Calu3 (cell line): ENCODE results near the gene FAM107B. TPM values are rescaled to one million over a fixed set of nuclear protein-coding genes. Genes with fewer than 3 reads are reported as not detected.
A peak's percentile ranks its signal among the peaks of the same experiment; 100 is the strongest.
"Not testable (repeated sequence)": the region's sequence is repeated elsewhere in the genome, so short reads cannot be mapped to it uniquely, and the experiment has no call there.

ENCODE experiments used
- BruUV-seq: library from RNA; stranded (reverse); fragments of 400-500 nt; replicated peaks from 2 replicates; lab custom pipeline; 2021; lab: Mats Ljungman, UMichigan
- CTCF ChIA-PET: fragments of 300-600 bp; sonication (Branson Sonifier 250); formaldehyde crosslinking; loops from one replicate; lab custom pipeline; 2022; ENCODE audit warnings: antibody characterized with exemption; lab: Charles Lee
- DNase-seq: peaks from one replicate; pipeline ENCODE4 v3.0.0; 2022
- H3K27ac Mint-ChIP-seq: one replicate; pipeline ENCODE4 v1.8.0; 2022; ENCODE audit warnings: mixed read lengths; ENCODE audit not compliant: unreplicated experiment
- H3K27me3 Mint-ChIP-seq: one replicate; pipeline ENCODE4 v1.8.0; 2022; ENCODE audit warnings: mixed read lengths; ENCODE audit not compliant: unreplicated experiment
- H3K36me3 Mint-ChIP-seq: one replicate; pipeline ENCODE4 v1.8.0; 2022; ENCODE audit warnings: mild to moderate bottlenecking, moderate library complexity, mixed read lengths; ENCODE audit not compliant: insufficient read depth, unreplicated experiment
- H3K4me1 Mint-ChIP-seq: one replicate; pipeline ENCODE4 v1.8.0; 2022; ENCODE audit warnings: mild to moderate bottlenecking, low read depth, mixed read lengths; ENCODE audit not compliant: unreplicated experiment
- H3K4me3 Mint-ChIP-seq: one replicate; pipeline ENCODE4 v1.8.0; 2022; ENCODE audit warnings: mild to moderate bottlenecking, low read depth, moderate library complexity, mixed read lengths; ENCODE audit not compliant: unreplicated experiment
- H3K9me3 Mint-ChIP-seq: one replicate; pipeline ENCODE4 v1.8.0; 2022; ENCODE audit warnings: low read depth, mixed read lengths; ENCODE audit not compliant: unreplicated experiment
- CTCF ChIP-seq: fragments of 200-600 bp; IDR thresholded peaks from one replicate; pipeline ENCODE4 v1.8.0; 2022; ENCODE audit warnings: antibody characterized with exemption; ENCODE audit not compliant: unreplicated experiment
- intact Hi-C: fragments of 100-400 bp; cut with micrococcal nuclease; formaldehyde crosslinking; loops from one replicate; pipeline ENCODE4 v1.10.0; 2022; ENCODE audit not compliant: unreplicated experiment
- total RNA-seq: library from RNA; stranded (reverse); gene quantifications from 2 replicates; pipeline ENCODE4 v1.2.3, GENCODE V29; 2022

The FAM107B gene
- total RNA-seq, 1 experiment from 2014 or later: 168 TPM

GRCh38 chr10:14593806-14594205 is 180.9 kb downstream of the FAM107B start:
- no TSS peak for BruUV-seq
- peaks cover 60% of the 10 kb centered on the region for H3K36me3 Mint-ChIP-seq
- CTCF ChIA-PET: no interaction called here
- no peak for DNase-seq
- no peaks in the 10 kb centered on the region for H3K27me3 Mint-ChIP-seq
- peaks cover 60% of the 10 kb centered on the region for H3K4me1 Mint-ChIP-seq
- no peak for TF ChIP-seq CTCF
- no peak overlapping the region for H3K27ac Mint-ChIP-seq
- intact Hi-C loops: no loop called here
- H3K4me3 Mint-ChIP-seq: no peak overlapping the region
- no peaks in the 10 kb centered on the region for H3K9me3 Mint-ChIP-seq

GRCh38 chr10:14592566-14592965 is 182.1 kb downstream of the FAM107B start:
- H3K27ac Mint-ChIP-seq: peak overlapping the region; percentile 75
- H3K4me3 Mint-ChIP-seq: peak overlapping the region; percentile 24
- no peaks in the 10 kb centered on the region for H3K27me3 Mint-ChIP-seq
- no peak for TF ChIP-seq CTCF
- H3K36me3 Mint-ChIP-seq: peaks cover 60% of the 10 kb centered on the region
- BruUV-seq: no TSS peak
- CTCF ChIA-PET: no interaction called here
- no peak for DNase-seq
- intact Hi-C loops: no loop called here
- peaks cover 63% of the 10 kb centered on the region for H3K4me1 Mint-ChIP-seq
- H3K9me3 Mint-ChIP-seq: no peaks in the 10 kb centered on the region

GRCh38 chr10:14592026-14592425 is 182.7 kb downstream of the FAM107B start:
- no peaks in the 10 kb centered on the region for H3K9me3 Mint-ChIP-seq
- H3K36me3 Mint-ChIP-seq: peaks cover 59% of the 10 kb centered on the region
- no TSS peak for BruUV-seq
- intact Hi-C loops: no loop called here
- no peaks in the 10 kb centered on the region for H3K27me3 Mint-ChIP-seq
- peak overlapping the region; percentile 24 for H3K4me3 Mint-ChIP-seq
- H3K4me1 Mint-ChIP-seq: peaks cover 64% of the 10 kb centered on the region
- H3K27ac Mint-ChIP-seq: peak overlapping the region; percentile 75
- peak; percentile 40 for DNase-seq
- CTCF ChIA-PET: interaction anchor here (0.5 kb wide), 1 partner anchor 222 kb away, joined by 3 read pairs; no protein-coding TSS in a partner anchor
- TF ChIP-seq CTCF: no peak

DNA sequence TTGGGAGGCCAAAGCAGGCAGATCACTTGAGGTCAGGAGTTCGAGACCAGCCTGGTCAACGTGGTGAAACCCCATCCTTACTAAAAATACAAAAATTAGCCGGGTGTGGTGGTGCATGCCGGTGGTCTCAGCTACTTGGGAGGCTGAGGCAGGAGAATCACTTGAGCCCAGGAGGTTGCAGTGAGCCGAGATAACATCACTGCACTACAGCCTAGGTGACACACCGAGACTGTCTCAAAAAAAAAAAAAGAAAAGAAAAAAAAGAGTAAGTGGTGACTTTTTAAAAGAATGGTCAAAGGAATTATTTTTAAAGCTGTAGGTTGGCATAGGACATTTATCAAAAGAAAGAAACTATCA is 185.8 kb downstream of the FAM107B start:
- CTCF ChIA-PET: interaction anchor here (1.6 kb wide), 2 partner anchors 11 to 249 kb away, joined by 4 to 5 read pairs; partner anchors contain the start of genes CDNF, HSPA14 and MSANTD7
- not testable (repeated sequence) for BruUV-seq, DNase-seq, H3K27me3 Mint-ChIP-seq, H3K9me3 Mint-ChIP-seq
- Mint-ChIP-seq H3K27ac (peak overlapping the region; percentile 70), H3K36me3 (peaks cover 55% of the 10 kb centered on the region), H3K4me3 (peak overlapping the region; percentile 46), H3K4me1 (peaks cover 68% of the 10 kb centered on the region)
- intact Hi-C loops: loop anchor here (5.0 kb wide), 1 partner anchor 52 kb away; no protein-coding TSS in a partner anchor
